Upper lobe of left lung (tissue), 6 donors: ENCODE data around the gene DLL3. TPM values are rescaled to one million over a fixed set of nuclear protein-coding genes. Genes with fewer than 3 reads are reported as not detected.

Experiments used
- ATAC-seq, 2 donors: fragments of 200-7000 bp; cut with Tn5 transposase; one replicate each; pipeline ENCODE4 v1.9.1; 2022; ENCODE audit warnings: mild to moderate bottlenecking in 2 of 2, moderate library complexity in 2 of 2; ENCODE audit not compliant: low FRiP score in 2 of 2
- DNase-seq, 2 donors: peaks; one replicate each; pipeline ENCODE4 v3.0.0-alpha.2; 2019 to 2020
- H3K27ac ChIP-seq, 4 donors: fragments of 200-600 bp; sonication (generic); one replicate each; pipeline ENCODE4 v1.5.1; 2016 to 2019
- H3K27me3 ChIP-seq, 4 donors: fragments of 200-600 bp; sonication (generic); one replicate each; pipeline ENCODE4 v1.5.1; 2017 to 2019
- H3K36me3 ChIP-seq, 4 donors: fragments of 200-600 bp; sonication (generic); one replicate each; pipeline ENCODE4 v1.5.1; 2016 to 2019
- H3K4me1 ChIP-seq, 4 donors: fragments of 200-600 bp; sonication (generic); one replicate each; pipeline ENCODE4 v1.5.1; 2018 to 2019
- H3K4me3 ChIP-seq, 4 donors: fragments of 200-600 bp; sonication (generic); one replicate each; pipeline ENCODE4 v1.5.1; 2017 to 2019; ENCODE audit warnings: mild to moderate bottlenecking in 2 of 4, moderate library complexity in 1 of 4
- H3K9me3 ChIP-seq, 4 donors: fragments of 200-600 bp; sonication (generic); one replicate each; pipeline ENCODE4 v1.5.1; 2018 to 2019
- EP300 ChIP-seq, 4 donors: sonication (generic); formaldehyde crosslinking; IDR thresholded peaks; one replicate each; pipeline ENCODE4 v1.5.1; 2017; ENCODE audit warnings: antibody characterized with exemption in 4 of 4, control low read depth in 2 of 4
- POLR2A ChIP-seq, 4 donors: fragments of 450-650 bp; IDR thresholded peaks; one replicate each; pipeline ENCODE4 v1.5.1; 2016 to 2017; ENCODE audit warnings: antibody characterized with exemption in 4 of 4, mild to moderate bottlenecking in 2 of 4
- POLR2AphosphoS5 ChIP-seq, 2 donors: sonication (generic); formaldehyde crosslinking; IDR thresholded peaks; one replicate each; pipeline ENCODE4 v1.5.1; 2017; ENCODE audit warnings: antibody characterized with exemption in 2 of 2
- WGBS, 2 donors: methylation state at CpG; one replicate each; pipeline ENCODE4 v1.1.5; 2017 to 2018; 5-methylcytosine and 5-hydroxymethylcytosine counted together
- total RNA-seq, 6 donors: library from RNA; depleted of rRNA in 4 of 6; stranded (reverse); fragments of >200 nt in 4 of 6; gene quantifications; one replicate each; pipeline versions ENCODE4 v1.1.0 to v1.2.1, GENCODE V29; 2016 to 2021
- TF ChIP-seq, protein P1 (sequence below), 6 experiments: fragments of 450-650 bp in 4 of 6; fragments of 200-600 bp in 2 of 6; sonication (generic) in 2 of 6; IDR thresholded peaks; one replicate each; pipeline ENCODE4 v1.5.1; 2016 to 2019; ENCODE audit warnings: antibody characterized with exemption in 6 of 6
- donor health status: DM: no; HTN: no; CAD: no; lungs with moderate emphysema.
- donor health status: DM: no; HTN: yes; CAD: no; lungs with severe emphysema.

The DLL3 gene
- total RNA-seq, 6 donors from 2014 or later, result not detected

DNA sequence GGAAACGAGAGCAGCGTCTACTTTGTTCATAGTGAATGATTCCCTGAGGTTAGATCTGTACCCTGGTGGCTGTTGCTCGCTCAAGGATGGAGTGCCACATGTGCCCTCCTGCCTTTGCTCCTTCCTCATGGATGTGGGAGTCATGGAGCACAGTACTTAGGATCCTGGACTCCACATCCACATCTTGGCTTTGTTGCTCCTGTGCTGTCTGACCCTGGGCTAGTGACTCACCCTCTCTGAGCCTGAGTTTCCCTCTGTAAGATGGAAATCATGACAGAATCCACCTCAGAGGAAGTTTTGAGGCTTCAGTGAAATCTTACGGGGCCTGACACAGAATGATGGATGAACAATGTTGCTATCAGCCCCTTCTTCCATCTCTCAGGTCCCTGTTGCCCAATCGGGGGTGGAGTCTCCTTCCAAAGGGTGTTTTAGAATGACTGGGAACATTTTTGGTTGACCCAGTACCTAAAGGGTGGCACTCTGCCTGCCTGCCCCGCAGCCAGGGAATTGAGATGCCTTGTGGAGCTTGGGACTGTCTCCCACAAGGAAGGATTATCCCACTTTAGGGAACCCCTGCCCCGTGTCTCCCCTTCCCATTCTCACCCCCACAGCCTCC is 27.9 kb upstream of the DLL3 start:
- no peak for ATAC-seq
- H3K4me3 ChIP-seq, result no peak overlapping the region
- no peaks in the 10 kb centered on the region for H3K27me3 ChIP-seq
- no peak overlapping the region for H3K27ac ChIP-seq
- WGBS, 2 donors, result 89 to 93% methylated on average over 5 to 7 of the region's 7 CpGs
- TF ChIP-seq EP300 (IDR thresholded peaks at IDR 0.05) (no peak), POLR2A (IDR thresholded peaks at IDR 0.05) (no peak), POLR2AphosphoS5 (IDR thresholded peaks at IDR 0.05) (no peak)
- TF ChIP-seq, protein P1, sequence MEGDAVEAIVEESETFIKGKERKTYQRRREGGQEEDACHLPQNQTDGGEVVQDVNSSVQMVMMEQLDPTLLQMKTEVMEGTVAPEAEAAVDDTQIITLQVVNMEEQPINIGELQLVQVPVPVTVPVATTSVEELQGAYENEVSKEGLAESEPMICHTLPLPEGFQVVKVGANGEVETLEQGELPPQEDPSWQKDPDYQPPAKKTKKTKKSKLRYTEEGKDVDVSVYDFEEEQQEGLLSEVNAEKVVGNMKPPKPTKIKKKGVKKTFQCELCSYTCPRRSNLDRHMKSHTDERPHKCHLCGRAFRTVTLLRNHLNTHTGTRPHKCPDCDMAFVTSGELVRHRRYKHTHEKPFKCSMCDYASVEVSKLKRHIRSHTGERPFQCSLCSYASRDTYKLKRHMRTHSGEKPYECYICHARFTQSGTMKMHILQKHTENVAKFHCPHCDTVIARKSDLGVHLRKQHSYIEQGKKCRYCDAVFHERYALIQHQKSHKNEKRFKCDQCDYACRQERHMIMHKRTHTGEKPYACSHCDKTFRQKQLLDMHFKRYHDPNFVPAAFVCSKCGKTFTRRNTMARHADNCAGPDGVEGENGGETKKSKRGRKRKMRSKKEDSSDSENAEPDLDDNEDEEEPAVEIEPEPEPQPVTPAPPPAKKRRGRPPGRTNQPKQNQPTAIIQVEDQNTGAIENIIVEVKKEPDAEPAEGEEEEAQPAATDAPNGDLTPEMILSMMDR (IDR thresholded peaks at IDR 0.05), result no peak
- no peak for DNase-seq
- no peaks in the 10 kb centered on the region for H3K4me1 ChIP-seq
- no peaks in the 10 kb centered on the region for H3K9me3 ChIP-seq
- peaks cover 65 to 98% (median 96%) of the 10 kb centered on the region in 4 donors for H3K36me3 ChIP-seq

DNA sequence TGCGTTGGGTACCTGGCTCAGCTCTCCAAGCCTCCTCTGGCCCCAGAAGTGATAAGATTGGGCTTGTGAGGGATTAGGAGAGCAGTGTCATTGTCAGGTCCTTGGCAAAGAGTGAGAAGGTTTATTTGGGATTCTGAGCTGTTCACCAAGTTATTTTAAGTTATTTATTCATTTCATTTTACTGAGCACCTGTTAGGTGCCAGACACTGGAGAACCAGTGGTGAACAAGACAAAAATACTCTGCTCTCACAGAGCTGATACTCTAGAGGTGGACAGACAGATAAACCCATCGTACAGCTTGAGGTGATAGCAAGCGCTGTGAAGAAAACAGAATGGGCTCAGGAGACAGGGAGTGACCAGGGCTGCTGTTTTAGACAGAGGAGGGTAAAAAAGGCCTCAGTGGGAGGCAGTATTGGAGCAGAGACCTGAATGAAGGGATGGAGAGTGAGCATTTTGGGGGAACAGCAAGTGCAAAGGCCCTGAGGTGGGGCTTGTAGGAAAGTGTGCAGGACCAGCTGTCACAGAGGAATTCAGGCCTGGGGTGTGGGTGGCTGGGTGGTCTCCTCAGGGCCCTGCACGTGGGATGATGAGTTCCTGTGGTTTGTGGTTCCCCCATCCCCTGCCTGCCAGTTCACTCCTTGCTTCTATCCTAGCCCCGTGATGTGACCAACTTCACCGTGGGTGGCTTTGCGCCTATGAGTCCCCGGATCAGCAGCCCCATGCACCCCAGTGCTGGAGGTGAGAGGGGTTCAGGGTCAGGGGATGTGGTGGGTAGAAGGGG is 26.8 kb upstream of the DLL3 start:
- H3K4me1 ChIP-seq, result no peaks in the 10 kb centered on the region
- TF ChIP-seq POLR2AphosphoS5 (IDR thresholded peaks at IDR 0.05) (no peak), POLR2A (IDR thresholded peaks at IDR 0.05) (no peak), EP300 (IDR thresholded peaks at IDR 0.05) (no peak)
- TF ChIP-seq, protein P1 (IDR thresholded peaks at IDR 0.05), result no peak
- DNase-seq (no peak), ATAC-seq (no peak)
- WGBS, 2 donors, result 83 to 85% methylated on average over 4 to 8 of the region's 8 CpGs
- no peaks in the 10 kb centered on the region for H3K9me3 ChIP-seq
- H3K27ac ChIP-seq, result no peak overlapping the region
- no peaks in the 10 kb centered on the region for H3K27me3 ChIP-seq
- H3K36me3 ChIP-seq, result peaks cover 65 to 98% (median 92%) of the 10 kb centered on the region in 4 donors
- H3K4me3 ChIP-seq, result no peak overlapping the region

DNA sequence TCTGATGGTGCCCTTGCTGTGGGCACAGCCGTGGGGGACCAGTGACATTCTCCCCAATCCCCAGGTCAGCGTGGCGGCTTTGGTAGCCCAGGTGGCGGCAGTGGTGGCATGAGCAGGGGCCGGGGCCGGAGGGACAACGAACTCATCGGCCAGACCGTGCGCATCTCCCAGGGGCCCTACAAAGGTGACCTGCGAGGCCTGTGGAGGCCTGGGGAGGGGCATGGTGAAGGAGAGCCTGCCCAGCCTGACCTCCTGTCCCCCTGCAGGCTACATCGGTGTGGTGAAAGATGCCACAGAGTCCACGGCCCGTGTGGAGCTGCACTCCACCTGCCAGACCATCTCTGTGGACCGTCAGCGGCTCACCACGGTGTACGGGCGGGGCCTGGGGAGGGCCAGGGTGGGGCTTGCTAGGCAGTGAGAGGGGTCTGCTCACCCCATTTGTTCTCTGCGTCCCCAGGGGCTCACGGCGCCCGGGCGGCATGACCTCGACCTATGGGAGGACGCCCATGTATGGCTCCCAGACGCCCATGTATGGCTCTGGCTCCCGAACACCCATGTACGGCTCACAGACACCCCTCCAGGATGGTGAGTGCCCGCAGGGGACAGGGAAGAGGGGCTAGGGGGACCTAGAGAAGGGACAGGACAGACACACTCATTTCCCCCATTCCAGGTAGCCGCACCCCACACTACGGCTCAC is 25.9 kb upstream of the DLL3 start:
- no peak overlapping the region for H3K4me3 ChIP-seq
- H3K4me1 ChIP-seq, result no peaks in the 10 kb centered on the region
- WGBS, 2 donors, result 88 to 90% methylated on average over 18 to 23 of the region's 32 CpGs
- H3K9me3 ChIP-seq, result no peaks in the 10 kb centered on the region
- peaks cover 60 to 89% (median 82%) of the 10 kb centered on the region in 4 donors for H3K36me3 ChIP-seq
- DNase-seq (no peak), ATAC-seq (peak; percentile 4 to 5)
- H3K27me3 ChIP-seq, result no peaks in the 10 kb centered on the region
- TF ChIP-seq, protein P1 (IDR thresholded peaks at IDR 0.05), result no peak
- TF ChIP-seq POLR2AphosphoS5 (IDR thresholded peaks at IDR 0.05), result no peak
- no peak for TF ChIP-seq POLR2A (IDR thresholded peaks at IDR 0.05)
- TF ChIP-seq EP300 (IDR thresholded peaks at IDR 0.05), result no peak
- no peak overlapping the region for H3K27ac ChIP-seq

DNA sequence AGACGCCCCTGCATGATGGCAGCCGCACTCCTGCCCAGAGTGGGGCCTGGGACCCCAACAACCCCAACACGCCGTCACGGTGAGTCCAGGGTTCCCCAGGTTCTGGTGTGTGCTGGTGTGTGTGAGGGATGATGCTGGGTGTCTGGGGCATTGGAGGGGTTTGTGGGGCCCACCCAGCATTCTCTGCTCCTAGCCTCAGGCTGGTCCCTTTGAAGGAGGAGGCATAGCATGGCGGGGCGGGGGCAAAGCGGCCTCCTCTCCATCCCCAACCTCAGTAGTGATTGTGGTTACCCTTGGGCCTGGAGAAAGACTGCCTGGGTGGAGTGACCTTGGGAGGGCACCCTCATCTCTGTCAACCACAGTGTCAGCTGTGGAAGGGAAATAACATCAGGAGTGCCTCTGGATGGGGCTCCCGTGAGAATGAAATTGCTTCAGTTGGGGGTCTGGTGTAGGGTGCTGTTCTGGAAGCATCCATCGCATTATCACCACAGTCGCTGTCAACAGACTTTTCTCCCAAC is 25.2 kb upstream of the DLL3 start:
- H3K36me3 ChIP-seq, result peaks cover 57 to 83% (median 76%) of the 10 kb centered on the region in 4 donors

More for the DNA sequence above, 25.2 kb upstream of the DLL3 start:
- DNase-seq (no peak), ATAC-seq (no peak)
- Histone ChIP-seq H3K27me3 (no peaks in the 10 kb centered on the region), H3K4me1 (no peaks in the 10 kb centered on the region), H3K4me3 (no peak overlapping the region), H3K9me3 (no peaks in the 10 kb centered on the region), H3K27ac (no peak overlapping the region)
- TF ChIP-seq POLR2A (IDR thresholded peaks at IDR 0.05) (no peak), EP300 (IDR thresholded peaks at IDR 0.05) (no peak), POLR2AphosphoS5 (IDR thresholded peaks at IDR 0.05) (no peak)
- TF ChIP-seq, protein P1 (IDR thresholded peaks at IDR 0.05), result no peak
- WGBS, 2 donors, result 92 to 100% methylated on average over 2 to 11 of the region's 11 CpGs
